B cell (primary cell): ENCODE results near the gene TEX14. TPM values are rescaled to one million over a fixed set of nuclear protein-coding genes. Genes with fewer than 3 reads are reported as not detected.

ENCODE experiments used
- ATAC-seq: fragments of 200-7000 bp; cut with Tn5 transposase; one replicate; pipeline ENCODE4 v1.10.0; 2021; ENCODE audit warnings: low read depth, mild to moderate bottlenecking, moderate number of reproducible peaks, moderate library complexity
- CTCF ChIA-PET: fragments of 350-600 bp; sonication (Branson Sonifier 250); formaldehyde crosslinking; loops from one replicate; lab custom pipeline; 2021; ENCODE audit warnings: antibody characterized with exemption, inconsistent platforms; lab: Charles Lee
- POLR2A ChIA-PET: fragments of 350-600 bp; sonication (Branson Sonifier 250); formaldehyde crosslinking; loops from one replicate; lab custom pipeline; 2021; ENCODE audit warnings: antibody characterized with exemption; lab: Charles Lee
- DNase-seq: peaks from one replicate; pipeline ENCODE4 v3.0.0; 2013
- H2AFZ ChIP-seq: 2 replicates; pipeline ENCODE4 v1.6.1; 2012; ENCODE audit warnings: mild to moderate bottlenecking, low read depth, low read length; ENCODE audit not compliant: insufficient read depth, poor library complexity, severe bottlenecking
- H3K27ac ChIP-seq, 2 donors: 1 replicate in 1 of 2; 2 replicates in 1 of 2; pipeline ENCODE4 v1.5.1; 2012 to 2013; ENCODE audit warnings: low read length in 2 of 2, mild to moderate bottlenecking in 2 of 2, moderate library complexity in 1 of 2
- H3K27me3 ChIP-seq, 4 experiments: fragments of 200-600 bp in 1 of 4; sonication (generic) in 1 of 4; replicated peaks in 1 of 4; 1 replicate in 2 of 4; 2 replicates in 2 of 4; pipeline versions ENCODE4 v1.6.1 to v1.7.0; 2013 to 2016; ENCODE audit warnings: low read length in 3 of 4, mild to moderate bottlenecking in 2 of 4, mixed read lengths in 1 of 4, moderate library complexity in 1 of 4; ENCODE audit not compliant: insufficient read depth in 4 of 4, control insufficient read depth in 3 of 4; ENCODE audit errors: control extremely low read depth in 1 of 4
- H3K36me3 ChIP-seq, 2 experiments: replicated peaks in 1 of 2; 1 replicate in 1 of 2; 2 replicates in 1 of 2; pipeline versions ENCODE4 v1.6.1 to v1.7.1; 2013; ENCODE audit warnings: low read length in 1 of 2; ENCODE audit not compliant: insufficient read depth in 2 of 2, control insufficient read depth in 1 of 2; ENCODE audit errors: control extremely low read depth in 1 of 2, extremely low read depth in 1 of 2
- H3K4me1 ChIP-seq, 2 donors: fragments of 200-600 bp in 1 of 2; sonication (generic) in 1 of 2; 1 replicate in 1 of 2; 2 replicates in 1 of 2; pipeline versions ENCODE4 v1.5.1 to v1.6.1; 2013 to 2017; ENCODE audit warnings: low read length in 2 of 2; ENCODE audit not compliant: control insufficient read depth in 2 of 2, insufficient read depth in 2 of 2
- H3K4me2 ChIP-seq: replicated peaks from 2 replicates; pipeline ENCODE3; 2012; ENCODE audit warnings: mild to moderate bottlenecking, low read depth, low read length; ENCODE audit not compliant: poor library complexity, severe bottlenecking
- H3K4me3 ChIP-seq, 5 experiments: fragments of 200-600 bp in 1 of 5; sonication (generic) in 1 of 5; 1 replicate in 3 of 5; 2 replicates in 2 of 5; pipeline versions ENCODE4 v1.5.1 to v1.7.0; 2011 to 2016; ENCODE audit warnings: low read length in 4 of 5, mild to moderate bottlenecking in 4 of 5, low read depth in 2 of 5, control low read depth in 1 of 5, moderate library complexity in 1 of 5; ENCODE audit not compliant: insufficient read depth in 1 of 5; ENCODE audit errors: control extremely low read depth in 1 of 5, extremely low read depth in 1 of 5
- H3K79me2 ChIP-seq: fragments of 200-600 bp; sonication (generic); one replicate; pipeline ENCODE4 v1.6.0; 2016; ENCODE audit warnings: low read length; ENCODE audit not compliant: control insufficient read depth, insufficient read depth
- H3K9ac ChIP-seq: fragments of 200-600 bp; sonication (generic); 2 replicates; pipeline ENCODE4 v1.6.1; 2017; ENCODE audit warnings: mild to moderate bottlenecking, low read length, moderate library complexity
- H3K9me3 ChIP-seq, 3 donors: one replicate each; pipeline versions ENCODE4 v1.6.1 to v1.7.1; 2013; ENCODE audit warnings: low read length in 2 of 3; ENCODE audit not compliant: control insufficient read depth in 2 of 3, insufficient read depth in 1 of 3; ENCODE audit errors: control extremely low read depth in 1 of 3
- H4K20me1 ChIP-seq: 2 replicates; pipeline ENCODE4 v1.6.0; 2012; ENCODE audit warnings: mild to moderate bottlenecking, low read length; ENCODE audit not compliant: insufficient read depth, control insufficient read depth, poor library complexity, severe bottlenecking
- H3K27ac Mint-ChIP-seq: one replicate; pipeline ENCODE4 v1.8.0; 2021; ENCODE audit warnings: mixed read lengths
- H3K27me3 Mint-ChIP-seq: one replicate; pipeline ENCODE4 v1.8.0; 2021; ENCODE audit warnings: mixed read lengths
- H3K4me1 Mint-ChIP-seq: one replicate; pipeline ENCODE4 v1.8.0; 2021; ENCODE audit warnings: mixed read lengths
- H3K4me3 Mint-ChIP-seq: one replicate; pipeline ENCODE4 v1.8.0; 2021; ENCODE audit warnings: mixed read lengths
- H3K9me3 Mint-ChIP-seq: one replicate; pipeline ENCODE4 v1.8.0; 2022; ENCODE audit warnings: mixed read lengths; ENCODE audit not compliant: insufficient read depth
- CTCF ChIP-seq: fragments of 200-600 bp; IDR thresholded peaks from one replicate; pipeline ENCODE4 v1.8.0; 2022; ENCODE audit warnings: antibody characterized with exemption, mild to moderate bottlenecking
- EZH2 ChIP-seq: IDR thresholded peaks from 2 replicates; pipeline ENCODE4 v1.6.1; 2012; ENCODE audit warnings: borderline replicate concordance, low read depth, mild to moderate bottlenecking, moderate library complexity, low read length; ENCODE audit not compliant: insufficient read depth, poor library complexity, severe bottlenecking
- WGBS: methylation state at CpG from one replicate; pipeline ENCODE4 v1.1.5; 2013; ENCODE audit warnings: missing lambda C conversion rate; ENCODE audit not compliant: insufficient coverage; 5-methylcytosine and 5-hydroxymethylcytosine counted together
- intact Hi-C: fragments of 100-400 bp; cut with micrococcal nuclease; formaldehyde crosslinking; loops from one replicate; pipeline ENCODE4 v1.10.0; 2022
- polyA plus RNA-seq: library from polyadenylated mRNA; depleted of rRNA; stranded (reverse); fragments of >200 nt; gene quantifications from 2 replicates; pipeline ENCODE4 v1.2.3, GENCODE V29; 2012
- total RNA-seq, 2 donors: library from RNA; stranded (reverse); fragments of 120-200 nt in 1 of 2; gene quantifications; 1 replicate in 1 of 2; 2 replicates in 1 of 2; pipeline versions ENCODE4 v1.2.3 to v1.2.4, GENCODE V29; 2013 to 2022

Gene TEX14
- total and polyA plus RNA-seq, 2 donors (not counting 1 experiment from before 2014, with no cell fraction given): 0.10 to 0.20 TPM

- H3K9ac ChIP-seq: peak overlapping the region; percentile 70
- peaks cover 14 to 17% of the 10 kb centered on the region in 2 donors for H3K4me1 ChIP-seq
- ChIA-PET POLR2A (interaction anchor here (1.2 to 1.7 kb wide), 2 partner anchors 61 to 175 kb away, joined by 4 to 9 read pairs; no protein-coding TSS in a partner anchor), CTCF (interaction anchor here (0.5 to 2.5 kb wide), 7 partner anchors 13 to 1098 kb away, joined by 3 to 11 read pairs (median 4); no protein-coding TSS in a partner anchor)
- H3K79me2 ChIP-seq: peaks cover 30% of the 10 kb centered on the region
- H3K27me3 Mint-ChIP-seq: no peaks in the 10 kb centered on the region
- no peaks in the 10 kb centered on the region for H4K20me1 ChIP-seq
- peak overlapping the region; percentile 95 for H3K27ac Mint-ChIP-seq
- intact Hi-C loops: loop anchor here (5.0 to 10.0 kb wide), 2 partner anchors 108 to 161 kb away; no protein-coding TSS in a partner anchor
- ATAC-seq (no peak), DNase-seq (no peak)
- peak overlapping the region; percentile 90 for H3K4me3 Mint-ChIP-seq
- H3K27me3 ChIP-seq: no peaks in the 10 kb centered on the region
- WGBS: 71% methylated on average over 1 of the region's 8 CpGs
- peak overlapping the region; percentile 96 for H2AFZ ChIP-seq
- peaks cover 0 to 8% (median 0%) of the 10 kb centered on the region in 3 donors for H3K9me3 ChIP-seq
- H3K27ac ChIP-seq: peak overlapping the region; percentile 66 to 70
- TF ChIP-seq CTCF (no peak), EZH2 (no peak)
- peak overlapping the region; percentile 77 for H3K4me2 ChIP-seq
- H3K4me1 Mint-ChIP-seq: peaks cover 24% of the 10 kb centered on the region
- H3K4me3 ChIP-seq: peak overlapping the region; percentile 64 to 88 (median 81)
- peaks cover 0 to 10% of the 10 kb centered on the region in 2 experiments for H3K36me3 ChIP-seq
- no peaks in the 10 kb centered on the region for H3K9me3 Mint-ChIP-seq
These were observed 1.4 kb upstream of the TEX14 start for GRCh38 chr17:58693208-58693607.
